Measurements from ENCODE around the gene SNX7. TPM values are rescaled to one million over a fixed set of nuclear protein-coding genes. Genes with fewer than 3 reads are reported as not detected.

The SNX7 gene
- polyA plus RNA-seq, 3 donors = 0.04 to 3.9 (median 0.15) TPM

GRCh38 chr1:98693385-98693784, 31.9 kb downstream of the SNX7 start:
- no peaks in the 10 kb centered on the region for H3K27me3 ChIP-seq (ENCODE audit: control insufficient read depth in 2 of 2, insufficient read depth in 2 of 2, low read length in 2 of 2)
- DNase-seq = no peak
- H3K9me3 ChIP-seq (replicated peaks in 1 of 2; ENCODE audit: control insufficient read depth in 1 of 2, insufficient read depth in 1 of 2, low read length in 2 of 2) = no peaks in the 10 kb centered on the region
- no peak overlapping the region for H3K4me3 ChIP-seq (replicated peaks in 1 of 3; ENCODE audit: low read depth in 2 of 3, low read length in 3 of 3)
- H3K27ac Mint-ChIP-seq = no peak overlapping the region
- H3K9ac ChIP-seq (ENCODE audit: insufficient read depth, low read length, poor library complexity, severe bottlenecking) = no peak overlapping the region
- H3K4me1 ChIP-seq (ENCODE audit: control insufficient read depth in 1 of 2, insufficient read depth in 2 of 2, low read length in 2 of 2) = no peaks in the 10 kb centered on the region
- no peak overlapping the region for H2AFZ ChIP-seq (ENCODE audit: insufficient read depth, low read depth, low read length, poor library complexity, severe bottlenecking)
- no peaks in the 10 kb centered on the region for H3K36me3 ChIP-seq (replicated peaks in 1 of 2; ENCODE audit: control insufficient read depth in 1 of 2, insufficient read depth in 2 of 2, low read length in 2 of 2)
- H3K36me3 Mint-ChIP-seq = no peaks in the 10 kb centered on the region
- H3K27ac ChIP-seq (ENCODE audit: low read depth in 1 of 2, low read length in 2 of 2) = no peak overlapping the region
- H3K4me3 Mint-ChIP-seq = no peak overlapping the region
- H3K27me3 Mint-ChIP-seq (ENCODE audit: low read depth in 3 of 3) = peaks cover 0 to 2% (median 0%) of the 10 kb centered on the region in 3 donors
- peaks cover 0 to 3% (median 2%) of the 10 kb centered on the region in 7 donors for H3K9me3 Mint-ChIP-seq
- 90% methylated on average over 2 of the region's 2 CpGs for WGBS (ENCODE audit: insufficient coverage)
- H3K79me2 ChIP-seq (ENCODE audit: insufficient read depth, low read length) = no peaks in the 10 kb centered on the region
- TF ChIP-seq CTCF (IDR thresholded peaks at IDR 0.05) = no peak
- H3K4me2 ChIP-seq (replicated peaks; ENCODE audit: extremely low read depth, low read length, poor library complexity, severe bottlenecking) = no peak overlapping the region
- no peaks in the 10 kb centered on the region for H4K20me1 ChIP-seq (ENCODE audit: insufficient read depth, low read length)
- no peaks in the 10 kb centered on the region for H3K4me1 Mint-ChIP-seq
- intact Hi-C loops (cut with micrococcal nuclease) = no loop called here

GRCh38 chr1:98696077-98696476, 34.6 kb downstream of the SNX7 start:
- H3K4me1 Mint-ChIP-seq = no peaks in the 10 kb centered on the region

More at GRCh38 chr1:98696077-98696476, 34.6 kb downstream of the SNX7 start:
- Mint-ChIP-seq H3K27me3 (ENCODE audit: low read depth in 3 of 3) (peaks cover 0 to 1% (median 0%) of the 10 kb centered on the region in 3 donors), H3K36me3 (no peaks in the 10 kb centered on the region), H3K27ac (no peak overlapping the region), H3K9me3 (peaks cover 0 to 2% (median 0%) of the 10 kb centered on the region in 7 donors), H3K4me3 (no peak overlapping the region)
- H3K27me3 ChIP-seq (ENCODE audit: control insufficient read depth in 2 of 2, insufficient read depth in 2 of 2, low read length in 2 of 2) = no peaks in the 10 kb centered on the region
- TF ChIP-seq CTCF (IDR thresholded peaks at IDR 0.05) = no peak
- no peaks in the 10 kb centered on the region for H3K36me3 ChIP-seq (replicated peaks in 1 of 2; ENCODE audit: control insufficient read depth in 1 of 2, insufficient read depth in 2 of 2, low read length in 2 of 2)
- no peaks in the 10 kb centered on the region for H3K79me2 ChIP-seq (ENCODE audit: insufficient read depth, low read length)
- no peaks in the 10 kb centered on the region for H3K4me1 ChIP-seq (ENCODE audit: control insufficient read depth in 1 of 2, insufficient read depth in 2 of 2, low read length in 2 of 2)
- H3K9ac ChIP-seq (ENCODE audit: insufficient read depth, low read length, poor library complexity, severe bottlenecking) = no peak overlapping the region
- H3K4me2 ChIP-seq (replicated peaks; ENCODE audit: extremely low read depth, low read length, poor library complexity, severe bottlenecking) = no peak overlapping the region
- H3K9me3 ChIP-seq (replicated peaks in 1 of 2; ENCODE audit: control insufficient read depth in 1 of 2, insufficient read depth in 1 of 2, low read length in 2 of 2) = no peaks in the 10 kb centered on the region
- no peak overlapping the region for H3K4me3 ChIP-seq (replicated peaks in 1 of 3; ENCODE audit: low read depth in 2 of 3, low read length in 3 of 3)
- intact Hi-C loops (cut with micrococcal nuclease) = no loop called here
- no CpG with 5 or more reads among the region's 4 CpGs for WGBS (ENCODE audit: insufficient coverage)
- DNase-seq = no peak
- H4K20me1 ChIP-seq (ENCODE audit: insufficient read depth, low read length) = no peaks in the 10 kb centered on the region
- H3K27ac ChIP-seq (ENCODE audit: low read depth in 1 of 2, low read length in 2 of 2) = no peak overlapping the region
- H2AFZ ChIP-seq (ENCODE audit: insufficient read depth, low read depth, low read length, poor library complexity, severe bottlenecking) = no peak overlapping the region
